NT2/D1 (cell line): Measurements from ENCODE around the gene IPO7.

Experiments used
- YY1 ChIP-seq: IDR thresholded peaks from 2 replicates; pipeline ENCODE4 v1.6.1; 2011; ENCODE audit not compliant: insufficient read length, insufficient read depth
- ZNF274 ChIP-seq: IDR thresholded peaks from 2 replicates; pipeline ENCODE4 v1.6.1; 2011; ENCODE audit warnings: mild to moderate bottlenecking, low read depth, low read length

GRCh38 chr11:9462172-9462799, 77.8 kb downstream of the IPO7 start:
- TF ChIP-seq YY1 (no peak), ZNF274 (no peak)
